COR-L47 (cell line): ENCODE results near the gene CEACAM16.
"Not testable (repeated sequence)": the region's sequence is repeated elsewhere in the genome, so short reads cannot be mapped to it uniquely, and the experiment has no call there.

ENCODE experiments used
- DNase-seq: peaks from one replicate; lab custom pipeline; 2025; lab: John Stamatoyannopoulos, UW

CEACAM16 gene

DNA sequence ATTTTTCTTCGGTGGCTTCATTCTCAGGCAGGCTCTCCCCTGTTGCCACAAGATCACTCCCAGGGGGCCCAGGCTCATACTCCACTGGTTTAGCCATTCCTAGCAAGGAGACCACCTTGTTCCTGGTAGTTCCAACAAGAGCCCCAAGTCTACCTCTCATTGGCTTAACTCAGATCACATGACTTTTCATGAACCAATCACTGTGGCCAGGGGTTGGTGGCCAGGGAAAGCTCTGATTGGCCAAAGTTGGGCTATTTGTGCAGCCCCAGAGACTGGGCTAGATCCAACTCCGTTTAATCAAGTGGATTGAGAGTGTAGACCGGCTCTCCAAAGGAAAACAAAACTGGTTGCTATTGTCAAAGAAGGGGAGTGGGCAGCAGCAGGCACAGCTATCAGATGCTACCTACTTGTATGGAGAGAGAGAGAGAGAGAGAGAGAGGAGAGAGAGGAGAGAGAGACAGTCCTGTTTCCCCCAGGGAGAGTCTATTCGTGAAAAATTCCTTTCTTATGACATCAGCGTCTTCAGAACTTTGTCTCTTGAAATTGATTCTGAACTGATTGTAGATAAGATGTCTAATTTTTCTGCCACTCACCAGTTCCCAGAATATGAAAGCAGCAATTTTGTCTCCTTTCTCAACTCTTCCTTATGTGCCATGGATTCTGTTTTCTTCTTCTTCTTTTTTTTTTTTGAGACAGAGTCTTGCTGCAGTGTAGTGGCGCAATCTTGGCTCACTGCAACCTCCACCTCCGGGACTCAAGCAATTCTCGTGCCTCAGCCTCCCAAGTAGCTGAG is 21.7 kb upstream of the CEACAM16 start:
- no peak for DNase-seq

DNA sequence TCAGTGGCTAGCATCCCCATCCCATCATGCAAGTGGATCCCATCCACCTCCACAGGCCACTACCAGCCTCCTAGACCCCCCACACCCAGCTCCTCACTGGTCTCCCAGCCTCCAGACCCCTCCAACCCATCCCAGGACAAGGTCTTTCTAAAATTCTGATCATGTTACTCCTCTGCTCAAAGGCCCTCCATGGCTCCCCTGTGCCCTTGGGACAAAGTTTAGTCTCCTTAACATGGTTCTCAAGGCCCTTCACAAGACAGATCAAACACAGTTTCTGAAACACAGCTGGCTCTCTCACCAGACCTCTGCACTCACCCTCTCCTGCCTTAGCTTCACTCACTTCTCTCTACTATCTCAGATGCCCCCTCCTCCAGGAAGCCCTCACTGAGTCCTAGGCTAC is 18.4 kb upstream of the CEACAM16 start:
- DNase-seq = no peak

DNA sequence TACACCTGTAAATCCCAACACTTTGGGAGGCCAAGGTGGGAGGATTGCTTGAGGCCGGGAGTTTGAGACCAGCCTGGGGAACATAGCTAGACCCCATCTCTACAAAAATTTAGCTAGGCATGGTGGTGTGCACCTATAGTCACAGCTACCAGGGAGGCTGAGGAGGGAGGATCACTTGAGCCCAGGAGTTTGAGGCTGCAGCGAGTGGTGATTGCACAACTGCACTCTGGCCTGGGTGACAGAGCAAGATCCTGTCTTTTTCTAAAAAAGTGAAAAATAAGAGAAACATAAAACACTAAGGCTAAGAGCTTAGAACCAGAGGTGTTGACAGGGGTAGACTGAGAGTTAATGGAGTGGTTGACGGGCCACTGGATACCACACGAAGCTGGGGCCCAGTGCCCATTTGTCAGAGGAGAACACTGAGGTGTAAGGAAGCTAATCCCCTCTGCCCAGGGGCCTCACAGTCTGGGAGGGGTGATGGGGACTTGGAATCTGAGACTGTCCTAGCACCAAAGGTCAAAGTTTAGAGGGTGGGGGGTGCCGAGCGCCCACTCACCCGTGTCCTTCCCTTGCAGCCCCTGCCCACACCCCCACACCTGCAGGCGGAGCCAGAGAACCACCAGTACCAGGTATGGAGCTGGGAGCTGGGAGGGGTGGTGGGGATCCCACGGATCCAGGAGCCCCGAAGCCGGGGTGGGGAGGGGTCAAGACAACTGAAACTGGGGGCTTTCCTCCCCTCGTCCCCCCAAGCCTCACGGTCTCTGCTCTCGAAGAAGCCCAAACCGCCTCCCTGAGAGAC is 16.8 kb upstream of the CEACAM16 start:
- no peak for DNase-seq

DNA sequence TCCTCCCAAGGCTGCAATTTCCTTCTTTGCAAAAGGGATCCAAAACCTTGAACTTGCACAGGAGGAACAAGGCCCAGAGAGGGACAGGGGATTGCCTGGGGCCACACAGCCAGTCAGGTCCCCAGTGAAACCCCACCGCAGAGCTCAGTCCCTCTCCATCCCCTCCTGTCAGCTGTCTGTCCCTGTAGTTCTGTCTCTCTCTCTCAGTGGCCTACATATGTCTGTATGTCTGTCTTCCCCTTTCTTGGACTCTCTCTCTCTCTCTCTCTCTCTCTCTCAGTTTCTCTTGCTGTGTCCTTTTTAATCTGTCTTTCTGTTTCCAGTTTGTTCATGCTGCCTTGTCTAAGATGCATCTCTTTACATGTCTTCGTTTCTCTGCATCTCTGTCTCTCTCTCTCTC is 16.1 kb upstream of the CEACAM16 start:
- no peak for DNase-seq

DNA sequence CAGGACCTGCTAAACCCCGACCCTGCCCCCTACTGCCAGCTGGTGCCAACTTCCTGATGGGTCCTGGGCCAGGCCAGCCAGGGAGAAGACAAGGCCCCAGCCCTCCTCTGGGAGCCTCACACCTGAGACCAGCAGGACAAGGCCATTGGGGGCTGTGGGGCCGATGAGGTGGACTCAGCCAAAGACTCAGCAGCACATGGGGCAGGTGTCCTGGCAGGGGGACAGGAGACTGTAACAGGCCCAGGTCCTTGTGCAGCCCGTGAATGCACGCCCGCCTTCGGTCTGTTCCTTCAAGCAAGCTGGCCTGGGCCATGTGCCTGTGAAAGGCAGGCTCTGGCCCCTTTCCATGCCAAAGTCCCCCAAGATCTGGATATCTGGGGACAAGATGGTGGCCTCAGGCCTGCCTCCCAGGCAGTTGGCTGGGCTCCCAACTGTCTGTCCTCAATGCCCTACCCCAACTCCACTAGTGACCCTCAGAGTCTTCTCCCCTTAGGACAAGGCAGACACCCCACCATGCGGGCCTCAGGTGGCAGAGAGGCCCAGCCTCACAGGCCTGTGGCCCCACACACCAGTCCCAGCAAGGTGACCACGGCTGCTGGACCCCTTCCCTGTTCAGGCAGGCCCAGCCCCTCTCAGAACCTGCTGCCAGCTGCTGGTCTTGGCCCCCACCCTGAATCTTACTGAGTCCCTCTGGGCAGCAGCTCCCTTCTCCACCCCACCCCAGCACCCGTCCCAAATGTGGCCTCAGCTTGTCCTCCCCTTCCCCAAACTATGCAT is 15.3 kb upstream of the CEACAM16 start:
- DNase-seq = no peak

DNA sequence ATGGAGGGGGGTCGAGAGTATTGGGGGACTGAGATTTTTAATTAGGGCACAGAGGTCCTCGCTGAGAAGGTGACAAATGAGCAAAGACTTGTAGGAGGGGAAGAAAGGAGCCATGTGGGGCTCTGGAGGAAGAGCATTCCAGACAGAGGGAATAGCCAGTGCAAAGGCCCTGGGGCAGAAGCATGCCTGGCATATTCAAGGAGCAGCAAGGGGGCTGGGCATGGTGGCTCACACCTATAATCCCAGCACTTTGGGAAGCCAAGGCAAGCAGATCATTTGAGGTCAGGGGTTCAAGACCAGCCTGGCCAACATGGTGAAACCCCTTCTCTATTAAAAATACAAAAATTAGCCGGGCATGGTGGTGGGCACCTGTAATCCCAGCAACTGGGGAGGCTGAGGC is 14.6 kb upstream of the CEACAM16 start:
- DNase-seq = not testable (repeated sequence)

DNA sequence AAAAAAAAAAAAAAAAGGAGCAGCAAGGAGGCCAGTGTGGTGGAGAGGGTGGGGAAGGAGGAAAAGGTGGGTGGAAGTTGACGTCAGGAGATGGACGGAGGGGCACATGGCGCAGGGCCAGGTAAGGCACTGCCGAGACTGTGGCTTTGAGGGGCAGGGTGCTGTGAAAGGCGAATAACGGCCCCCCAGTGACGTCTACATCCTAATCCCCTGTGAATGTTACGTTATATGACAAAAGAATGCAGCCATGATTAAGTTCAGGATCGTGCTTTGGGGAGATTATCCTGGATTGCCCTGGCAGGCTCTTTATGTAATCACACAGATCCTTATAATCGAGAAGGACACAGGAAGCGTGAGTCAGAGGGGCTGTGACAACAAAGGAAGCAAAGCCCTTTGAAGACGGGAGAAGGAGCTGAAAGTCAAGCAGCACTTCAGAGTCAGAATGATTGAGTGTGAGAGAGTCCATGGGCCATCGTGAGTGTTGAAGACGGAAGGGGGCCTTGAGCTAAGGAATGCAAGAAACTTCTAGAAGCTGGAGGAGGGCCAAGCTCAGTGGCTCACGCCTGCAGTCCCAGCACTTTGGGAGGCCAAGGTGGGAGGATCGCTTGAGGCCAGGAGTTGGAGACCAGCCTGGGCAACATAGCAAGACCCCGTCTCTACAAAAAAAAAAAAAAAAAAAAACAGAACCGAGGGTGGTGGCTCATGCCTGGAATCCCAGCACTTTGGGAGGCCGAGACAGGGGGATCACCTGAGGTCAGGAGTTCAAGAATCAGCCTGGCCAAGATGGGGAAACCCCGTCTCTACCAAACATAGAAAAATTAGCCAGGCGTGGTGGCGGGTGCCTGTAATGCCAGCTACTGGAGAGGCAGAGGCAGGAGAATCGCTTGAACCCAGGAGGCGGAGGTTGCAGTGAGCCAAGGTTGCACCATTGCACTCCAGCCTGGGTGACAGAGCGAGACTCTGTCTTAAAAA is 13.8 kb upstream of the CEACAM16 start:
- no peak for DNase-seq

DNA sequence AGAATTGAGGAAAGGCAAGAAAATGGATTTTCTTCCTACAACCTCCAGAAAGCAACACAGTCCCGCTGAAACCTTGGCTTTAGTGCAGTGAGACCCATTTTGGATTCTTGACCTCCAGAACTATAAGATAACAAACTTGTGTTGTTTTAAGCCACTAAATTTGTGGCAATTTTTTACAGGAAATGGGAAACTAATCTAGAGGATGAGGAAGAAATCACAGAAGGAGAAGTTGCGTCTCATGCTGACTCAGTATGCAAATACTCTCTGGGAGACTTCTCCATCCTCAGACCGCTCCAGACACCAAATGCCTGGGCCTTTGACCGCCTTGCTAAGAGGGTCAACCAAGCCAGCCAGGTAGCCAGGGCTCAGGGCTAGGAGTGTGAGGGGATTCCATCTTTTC is 13.1 kb upstream of the CEACAM16 start:
- no peak for DNase-seq

DNA sequence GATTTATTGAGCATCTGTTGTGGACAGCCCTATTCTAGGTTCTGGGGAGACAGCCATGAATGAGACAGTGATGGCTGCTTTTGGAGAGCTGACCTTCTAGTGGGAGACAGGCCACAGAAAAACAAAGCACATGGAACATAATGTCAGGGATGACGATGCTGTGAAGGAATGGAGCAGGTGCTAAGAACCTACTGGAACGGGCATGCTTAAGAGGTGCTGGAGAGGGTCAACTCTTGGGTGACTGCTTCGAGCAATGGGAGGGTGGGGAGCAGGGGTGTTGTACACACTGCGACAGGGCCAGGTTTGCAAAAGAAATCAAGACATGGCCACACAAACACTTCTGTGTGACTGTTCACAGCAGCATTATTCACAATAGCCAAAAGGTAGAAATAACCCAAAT is 12.1 kb upstream of the CEACAM16 start:
- DNase-seq = no peak

DNA sequence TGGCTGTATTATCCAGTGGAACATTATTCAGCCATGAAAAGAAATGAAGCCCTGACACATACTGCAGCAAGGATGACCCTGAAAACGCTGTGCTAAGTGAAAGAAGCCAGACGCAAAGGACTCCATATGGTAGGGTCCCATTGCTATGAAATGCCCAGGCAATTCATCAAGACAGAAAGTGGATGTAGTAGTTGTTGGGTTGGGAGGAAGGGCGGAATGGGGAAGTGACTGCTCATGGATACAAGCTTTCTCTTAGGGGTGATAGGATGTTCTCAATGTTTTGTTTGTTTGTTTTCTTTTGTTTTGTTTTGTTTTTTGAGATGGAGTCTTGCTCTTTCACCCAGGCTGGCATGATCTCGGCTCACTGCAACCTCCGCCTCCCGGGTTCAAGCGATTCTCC is 11.1 kb upstream of the CEACAM16 start:
- DNase-seq = no peak

DNA sequence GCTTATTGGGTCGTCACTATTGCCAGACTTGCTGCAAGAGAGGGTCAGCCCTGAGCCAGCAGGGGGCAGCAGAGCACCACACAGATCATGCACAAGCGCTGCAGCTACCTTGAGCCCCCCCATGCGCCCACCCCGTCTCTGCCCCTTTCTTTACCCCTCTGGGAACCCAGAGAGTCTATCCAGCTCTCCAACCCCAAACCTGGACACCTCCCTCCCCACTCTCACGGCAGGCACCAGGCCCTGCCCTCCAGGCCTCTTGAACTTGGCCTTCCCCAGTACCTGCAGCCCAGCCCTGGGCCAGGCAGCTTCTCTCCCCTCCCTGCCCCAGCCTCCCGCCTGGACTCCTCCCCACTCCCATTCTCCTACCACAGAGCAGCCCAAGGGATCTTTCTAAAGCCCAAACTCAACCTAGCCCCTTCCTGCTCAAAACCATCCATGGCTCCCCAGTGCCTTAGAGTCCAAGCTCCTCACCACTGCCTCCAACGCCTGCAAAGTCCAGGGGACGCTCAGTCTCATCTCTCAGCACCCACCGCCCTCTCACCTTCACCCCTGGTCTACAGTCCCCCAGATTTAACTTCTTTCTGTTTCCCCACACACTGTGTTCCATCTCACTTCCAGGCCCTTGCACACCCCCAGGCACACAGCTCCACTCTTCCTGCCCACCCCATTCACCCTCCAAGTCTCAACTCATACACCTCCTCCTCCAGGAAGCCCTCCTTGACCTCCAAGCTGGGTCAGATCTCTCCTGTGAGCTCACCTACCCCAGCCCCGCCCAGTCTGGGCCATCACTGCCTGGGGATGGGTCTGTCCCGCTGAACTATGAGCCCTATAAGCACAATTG is 9.4 kb upstream of the CEACAM16 start:
- DNase-seq = peak; percentile 51

DNA sequence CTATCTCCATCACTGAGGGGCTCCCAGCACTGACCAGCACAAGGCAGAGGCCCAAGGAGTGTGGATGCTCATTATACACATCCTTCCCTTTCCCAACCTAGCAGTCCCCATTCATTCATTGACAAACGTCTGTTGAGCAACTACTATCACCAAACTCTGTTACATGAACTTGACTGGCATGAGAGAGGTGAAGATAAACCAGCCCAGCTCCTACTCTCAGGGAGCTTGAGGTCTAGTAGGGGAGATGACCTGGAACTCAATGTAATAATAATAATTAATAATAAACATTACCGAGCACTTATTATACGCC is 8.9 kb upstream of the CEACAM16 start:
- no peak for DNase-seq

DNA sequence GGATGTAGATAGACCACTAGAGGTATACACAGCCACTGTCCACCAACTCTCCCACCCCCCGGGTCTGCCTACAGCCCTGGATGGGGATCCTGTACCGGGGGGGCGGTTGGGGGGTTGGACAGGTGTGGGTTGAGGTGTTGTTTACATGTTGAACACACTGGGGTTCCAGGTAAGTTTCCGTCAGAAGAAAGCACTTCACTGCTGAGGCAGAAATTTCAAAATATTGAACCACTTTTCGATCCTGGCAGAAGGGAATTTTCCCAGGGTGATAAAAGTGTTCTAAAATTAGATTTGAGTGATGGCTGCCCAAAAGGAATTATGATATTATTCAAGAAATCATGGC is 6.6 kb upstream of the CEACAM16 start:
- no peak for DNase-seq

DNA sequence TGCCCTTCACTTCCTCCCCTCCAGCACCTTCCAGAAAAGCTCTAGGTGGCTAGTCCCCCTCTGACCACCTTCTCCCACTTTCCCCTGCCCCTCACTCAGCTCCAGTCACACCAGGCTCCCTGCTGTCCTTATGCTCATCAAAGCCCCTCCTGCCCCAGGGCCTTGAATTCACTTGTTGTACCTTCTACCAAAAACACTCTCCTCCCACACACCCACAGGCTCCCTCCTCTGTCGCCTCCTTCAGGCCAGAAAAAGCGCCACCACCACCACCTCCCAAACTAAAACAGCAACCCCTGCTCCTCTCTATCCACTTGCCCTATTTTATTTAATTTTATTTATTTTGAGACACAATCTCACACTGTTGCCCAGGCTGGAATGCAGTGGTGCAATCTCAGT is 4.8 kb upstream of the CEACAM16 start:
- no peak for DNase-seq

DNA sequence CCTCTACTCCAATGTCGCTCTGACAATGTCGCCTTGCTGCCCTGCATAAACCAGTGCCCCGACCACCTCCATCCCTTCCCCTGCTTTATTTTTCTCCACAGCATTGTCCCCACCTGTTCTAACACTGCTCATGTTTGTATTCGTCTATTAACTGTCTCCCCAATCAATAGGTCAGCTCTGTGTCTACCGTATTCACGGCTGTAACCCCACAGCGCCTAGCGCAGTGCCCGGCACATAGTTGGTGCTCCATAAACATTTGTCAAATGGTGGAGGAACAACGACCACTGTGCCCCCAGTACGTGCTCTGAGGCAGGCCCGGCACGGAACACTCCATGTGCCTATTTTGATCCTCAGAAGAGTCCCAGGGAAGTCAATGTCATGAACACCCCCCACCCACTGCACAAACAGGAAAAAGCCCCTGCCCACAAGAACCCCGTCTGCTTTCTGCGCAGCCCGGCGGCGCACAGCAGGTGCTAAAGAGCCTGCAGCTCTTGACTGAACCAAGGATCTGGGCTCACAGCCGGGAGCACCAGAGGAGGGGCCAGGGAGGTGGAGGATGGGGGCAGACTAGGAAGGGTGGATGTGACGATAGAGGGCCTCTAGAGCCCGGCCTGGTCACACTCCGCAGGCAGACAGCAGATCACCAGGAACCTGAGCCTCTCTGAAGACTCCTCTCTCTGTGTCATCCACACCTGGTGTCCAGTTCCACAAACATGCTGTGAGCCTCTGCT is 1.8 kb upstream of the CEACAM16 start:
- no peak for DNase-seq

DNA sequence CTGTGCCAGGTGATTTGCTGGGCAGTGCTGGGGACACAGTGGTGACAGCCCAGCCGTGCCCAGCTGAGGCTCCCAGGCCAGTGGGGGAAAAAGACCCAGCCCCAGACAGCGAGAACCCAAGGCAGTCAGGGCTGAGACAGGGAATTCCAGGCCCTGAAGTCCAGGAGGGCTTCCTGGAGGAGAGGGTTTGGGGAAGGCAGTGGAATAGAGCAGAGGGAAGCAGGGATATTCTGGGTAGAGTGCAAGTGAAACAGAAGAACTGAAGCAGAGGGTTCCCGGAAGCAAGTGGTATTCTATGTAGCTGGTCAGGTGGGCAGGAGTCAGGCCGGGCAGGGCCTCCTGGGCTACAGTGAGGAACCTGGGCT is 1.3 kb upstream of the CEACAM16 start:
- DNase-seq = no peak

DNA sequence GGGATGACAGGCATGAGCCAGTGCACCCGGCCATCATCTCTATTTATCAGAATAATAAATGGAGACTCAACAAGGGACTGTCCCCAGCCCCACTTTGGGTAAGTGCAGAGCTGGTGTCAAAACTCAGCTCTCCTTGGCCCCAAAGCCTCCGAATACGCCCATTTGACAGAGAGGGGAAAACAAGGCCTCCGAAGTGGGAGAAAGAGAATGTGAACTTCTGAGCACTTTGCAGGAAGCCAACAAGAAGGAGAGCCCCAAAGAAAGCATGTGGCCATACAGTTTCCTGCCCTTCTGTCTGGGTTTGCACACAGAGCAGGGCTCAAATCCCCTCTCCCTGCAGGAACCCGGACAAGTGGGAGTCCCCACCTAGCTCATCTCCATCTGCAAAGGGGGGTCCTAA is 1.6 kb downstream of the CEACAM16 start:
- no peak for DNase-seq

DNA sequence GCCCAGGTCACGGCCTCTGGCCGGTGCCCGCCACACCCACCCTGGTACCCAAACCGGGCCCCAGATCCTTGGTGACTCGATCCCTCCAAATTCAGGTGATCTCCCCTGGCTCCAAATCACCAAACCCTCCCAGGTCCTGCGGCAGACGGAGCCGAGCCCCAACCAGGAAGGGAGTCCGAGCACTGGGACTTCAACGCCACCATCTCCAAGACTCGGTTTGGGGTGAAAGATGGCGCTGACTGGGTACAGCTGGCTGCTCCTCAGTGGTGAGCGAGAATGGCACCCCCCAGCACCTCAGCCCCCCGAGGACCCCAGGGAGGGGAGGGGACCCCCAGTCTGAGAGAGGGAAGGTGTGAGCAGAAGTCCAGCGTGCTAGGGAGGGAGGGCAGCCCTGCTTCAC is 2.3 kb downstream of the CEACAM16 start:
- no peak for DNase-seq

DNA sequence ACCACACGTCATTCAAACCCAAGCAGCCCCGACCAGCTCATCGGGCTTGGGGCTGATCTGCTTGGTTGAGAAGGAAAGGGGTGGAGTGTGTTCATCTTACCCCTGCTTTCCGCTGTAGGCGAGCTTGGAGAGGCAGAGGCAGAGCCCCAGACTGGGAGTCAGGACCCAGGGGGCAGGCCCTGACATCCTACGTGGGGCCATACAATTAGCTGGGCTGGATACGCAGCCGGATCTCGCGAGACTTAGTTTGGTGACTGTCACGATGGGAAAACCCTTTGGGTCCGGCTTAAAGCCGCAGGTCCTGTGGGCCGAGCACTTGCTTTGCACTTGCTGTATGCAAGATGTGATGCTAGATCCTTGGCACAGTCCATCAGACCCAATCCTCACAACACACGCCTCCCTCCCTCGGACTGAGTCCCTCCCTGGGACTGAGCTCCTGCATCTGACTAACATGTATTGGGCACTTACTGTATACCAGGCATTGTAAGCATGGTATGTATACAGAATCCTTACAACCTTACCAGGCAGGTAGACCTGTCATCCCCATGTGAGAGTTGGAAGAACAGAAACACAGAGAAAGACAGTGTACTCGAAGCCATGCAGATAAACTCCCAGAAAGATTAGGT is 3.7 kb downstream of the CEACAM16 start:
- no peak for DNase-seq
